Activated CD4-positive, alpha-beta T cell treated with anti-CD3 and anti-CD28 coated beads for 24 hours (primary cell): ENCODE data around the gene CYP26A1.
"Not testable (repeated sequence)": the region's sequence is repeated elsewhere in the genome, so short reads cannot be mapped to it uniquely, and the experiment has no call there.

Experiments
- DNase-seq, 2 donors: peaks; one replicate each; pipeline ENCODE4 v3.0.0-alpha.2; 2020; ENCODE audit warnings: low read depth in 2 of 2

The CYP26A1 gene

DNA sequence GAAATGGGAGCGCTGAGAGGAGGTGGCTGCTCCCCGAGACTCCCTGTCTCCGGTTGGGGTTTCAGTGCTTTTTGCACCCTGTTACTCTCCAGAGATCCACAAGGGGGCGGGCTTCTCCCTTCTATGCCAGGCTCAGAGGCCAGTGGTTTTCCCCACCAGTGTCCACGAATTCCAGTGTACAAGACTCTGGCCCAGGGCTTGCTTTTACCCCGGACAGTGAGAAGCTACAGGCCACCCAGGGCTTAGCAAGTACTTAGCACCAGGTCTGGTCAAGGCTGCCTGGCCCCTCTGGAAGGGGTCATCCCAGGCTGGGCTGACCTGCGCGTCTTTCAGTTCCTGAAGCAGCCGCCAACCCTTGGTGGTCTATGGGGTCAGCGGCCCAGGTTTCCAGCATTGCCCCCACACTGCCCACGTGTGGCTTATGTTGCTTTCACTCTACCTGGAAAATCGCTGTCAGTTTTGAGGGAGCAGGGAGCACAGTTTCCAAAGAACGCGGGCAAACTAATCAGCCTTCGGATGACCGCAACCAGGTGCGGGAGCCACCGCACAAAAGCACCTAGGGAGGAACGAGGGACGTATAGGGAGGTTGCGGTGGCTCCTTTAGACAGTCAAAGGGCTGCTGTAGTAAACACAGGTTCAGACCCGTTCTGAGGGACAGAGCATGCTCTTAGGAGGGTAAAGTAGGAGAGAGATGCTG is 6.8 kb downstream of the CYP26A1 start:
- DNase-seq: peak in 1 of 2 donors; percentile 35

DNA sequence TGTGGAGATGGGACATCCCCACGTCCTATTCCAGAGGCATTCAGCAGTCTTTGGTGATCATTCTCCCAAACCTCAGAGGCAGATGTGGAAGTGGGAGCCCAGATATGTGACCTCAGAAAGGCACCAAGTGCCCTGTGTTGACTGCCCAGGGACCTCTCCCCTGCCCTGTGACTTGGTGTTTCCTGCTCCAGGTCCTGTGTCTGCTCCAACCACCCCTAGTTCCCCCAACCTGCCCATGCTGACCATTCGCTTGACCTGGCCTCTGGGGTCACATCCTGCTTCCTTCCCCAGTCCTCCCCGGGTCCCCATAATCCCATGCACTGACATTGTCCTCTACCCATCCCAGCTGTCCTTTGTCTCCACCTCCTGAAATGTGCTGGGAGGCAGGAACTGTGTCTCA is 7.6 kb downstream of the CYP26A1 start:
- DNase-seq: no peak

DNA sequence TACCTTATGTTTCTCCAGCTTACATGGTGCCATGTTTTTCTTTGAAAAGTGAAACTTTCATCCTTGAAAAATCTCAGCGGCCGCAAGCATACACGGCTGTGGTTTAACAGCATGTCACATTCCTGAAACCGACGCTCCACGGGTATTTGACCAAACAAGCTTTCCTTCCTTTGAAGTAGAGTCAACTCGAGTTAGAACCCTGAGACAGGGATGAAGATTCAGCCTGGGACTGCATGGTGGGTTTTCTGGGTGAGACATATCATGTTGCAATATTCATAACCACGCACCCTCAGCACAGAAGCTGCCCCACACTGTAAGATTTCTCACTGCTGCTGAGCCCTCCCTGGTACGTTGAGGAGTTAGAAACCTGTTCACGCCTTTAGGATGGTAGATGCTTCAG is 8.1 kb downstream of the CYP26A1 start:
- no peak for DNase-seq

DNA sequence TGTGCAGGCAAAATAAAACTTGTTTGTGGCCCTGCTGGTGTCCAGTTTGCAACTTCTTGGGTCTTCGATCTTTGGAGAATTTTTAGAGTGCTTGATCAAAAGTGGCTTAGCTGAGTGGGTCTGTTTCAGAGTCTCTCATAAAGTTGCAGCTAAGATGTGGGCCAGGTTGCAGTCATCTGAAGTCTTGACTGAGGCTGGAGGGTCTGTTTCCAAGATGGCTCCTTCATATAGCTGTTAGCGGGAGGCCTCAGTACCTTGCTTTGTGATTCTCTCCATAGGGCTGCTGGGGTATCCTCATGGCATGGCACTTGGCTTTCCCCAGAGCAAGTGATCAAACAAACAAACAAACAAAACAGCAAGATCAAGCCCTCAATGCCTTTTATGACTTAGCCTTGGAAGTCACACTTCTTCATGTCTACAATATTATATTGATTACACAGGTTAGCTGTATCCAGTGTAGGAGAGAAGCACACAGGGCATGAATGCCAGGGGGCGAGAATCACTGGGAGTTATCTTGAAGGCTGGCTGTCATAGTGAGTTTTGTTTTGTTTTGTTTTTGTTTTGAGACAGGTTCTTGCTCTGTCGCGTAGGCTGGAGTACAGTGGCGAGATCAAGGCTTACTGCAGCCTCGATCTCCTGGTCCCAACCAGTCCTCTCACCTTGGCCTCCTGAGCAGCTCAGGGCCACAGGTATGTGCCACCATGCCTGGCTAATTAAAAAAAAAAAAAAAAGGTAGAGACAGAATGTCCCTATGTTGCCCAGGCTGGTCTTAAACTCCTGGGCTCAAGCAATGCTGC is 10.2 kb downstream of the CYP26A1 start:
- no peak for DNase-seq

DNA sequence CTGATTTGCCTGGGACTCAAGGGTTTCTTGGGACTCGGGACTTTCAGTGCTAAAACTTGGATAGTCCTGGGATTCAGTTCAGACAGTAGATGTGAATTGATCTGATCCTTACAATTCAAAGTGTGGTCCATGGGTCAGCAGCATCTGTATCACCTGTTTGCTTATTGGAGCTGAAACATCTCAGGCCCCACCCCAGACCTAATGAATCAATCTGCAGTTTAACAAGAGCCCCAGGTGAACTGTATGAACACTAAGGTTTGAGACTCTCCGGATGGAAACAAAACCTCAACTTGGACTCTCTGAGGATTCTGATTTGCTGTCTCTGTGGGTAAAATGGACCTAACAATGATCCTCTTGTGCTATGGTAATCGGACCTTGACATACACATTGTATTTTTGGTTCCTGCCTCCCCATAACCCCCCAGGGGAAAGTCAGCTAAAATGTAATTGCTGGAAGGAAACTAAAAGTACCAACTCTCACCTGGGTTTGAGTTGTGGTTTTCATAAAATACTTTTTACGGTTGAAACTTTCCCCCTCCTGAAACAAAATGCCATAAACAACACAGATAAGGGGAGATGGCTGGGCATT is 11.7 kb downstream of the CYP26A1 start:
- no peak for DNase-seq

DNA sequence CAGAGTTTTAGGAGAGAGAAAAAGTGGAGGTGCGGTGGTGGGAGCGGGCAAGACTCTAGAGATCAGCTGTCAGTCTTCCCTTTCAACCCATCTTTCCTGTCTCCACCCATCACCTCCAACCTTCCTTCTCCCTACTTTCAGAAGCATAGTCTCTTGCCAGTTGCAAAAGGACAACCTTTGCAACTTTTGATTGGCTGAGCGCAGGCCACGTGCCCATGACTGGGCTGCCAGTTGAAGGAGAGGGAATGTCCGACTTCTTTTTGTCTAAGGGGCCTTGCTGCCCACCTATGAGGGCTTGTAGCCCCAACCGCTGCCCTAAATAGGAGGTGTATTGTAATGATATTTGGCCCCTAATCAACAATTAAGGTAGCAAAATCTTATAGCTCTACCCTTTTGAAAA is 12.6 kb downstream of the CYP26A1 start:
- no peak for DNase-seq

DNA sequence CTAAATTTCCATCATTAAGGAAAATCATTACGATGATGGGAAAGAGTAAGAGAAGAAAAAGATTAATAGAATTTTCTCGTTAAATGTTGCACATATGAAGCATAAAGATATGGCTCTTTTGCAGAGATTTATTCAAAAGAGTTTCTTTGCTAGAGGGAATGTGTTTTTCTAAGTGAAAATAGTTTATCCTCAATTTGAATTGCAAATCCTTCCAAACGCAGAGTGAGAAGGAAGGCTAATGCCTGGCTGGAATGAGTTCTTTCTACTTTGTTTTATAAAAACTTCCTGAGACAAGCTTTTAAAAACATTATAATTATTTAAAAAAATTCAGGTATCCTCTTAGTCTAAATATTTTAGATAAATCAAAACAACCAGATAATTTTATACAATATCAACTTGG is 14.2 kb downstream of the CYP26A1 start:
- DNase-seq: no peak

DNA sequence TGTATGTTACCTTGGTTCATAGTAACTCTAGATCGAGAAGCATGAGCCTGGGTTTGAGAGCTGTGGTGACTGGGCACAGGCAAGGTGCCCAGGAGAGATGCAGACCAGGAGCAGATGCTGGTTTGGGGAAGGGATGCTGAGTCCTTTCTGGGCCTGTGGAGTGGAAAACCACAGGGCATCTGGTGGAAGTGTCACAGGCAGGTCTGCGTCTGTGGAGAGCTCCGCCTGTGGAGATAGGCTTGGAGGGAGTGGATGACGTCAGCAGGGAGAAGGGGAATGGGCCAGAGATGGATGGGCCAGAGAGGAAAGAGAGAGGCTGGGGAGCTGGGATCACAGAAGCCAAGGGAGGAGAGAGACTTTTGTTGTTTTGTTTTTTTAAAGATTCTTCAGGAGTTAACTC is 14.8 kb downstream of the CYP26A1 start:
- no peak for DNase-seq

DNA sequence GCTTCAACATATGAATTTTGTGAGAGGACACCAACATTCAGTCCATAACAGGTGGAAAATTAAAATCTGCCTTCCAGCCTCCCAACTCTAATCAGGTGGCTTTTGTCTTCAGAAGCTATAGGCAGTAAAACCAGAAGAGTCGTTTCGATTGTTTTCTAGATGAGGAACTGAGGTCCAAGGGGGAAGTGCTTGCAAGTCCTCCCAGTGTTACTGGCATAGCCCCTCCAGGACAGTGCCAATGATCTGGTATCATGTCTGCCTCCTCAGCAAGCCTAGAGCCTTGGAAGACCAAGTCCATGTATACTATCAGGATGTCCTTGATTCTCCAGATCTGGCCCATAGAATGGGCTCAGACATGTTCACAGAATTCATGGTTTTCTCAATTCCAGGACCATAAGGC is 16.9 kb downstream of the CYP26A1 start:
- no peak for DNase-seq

DNA sequence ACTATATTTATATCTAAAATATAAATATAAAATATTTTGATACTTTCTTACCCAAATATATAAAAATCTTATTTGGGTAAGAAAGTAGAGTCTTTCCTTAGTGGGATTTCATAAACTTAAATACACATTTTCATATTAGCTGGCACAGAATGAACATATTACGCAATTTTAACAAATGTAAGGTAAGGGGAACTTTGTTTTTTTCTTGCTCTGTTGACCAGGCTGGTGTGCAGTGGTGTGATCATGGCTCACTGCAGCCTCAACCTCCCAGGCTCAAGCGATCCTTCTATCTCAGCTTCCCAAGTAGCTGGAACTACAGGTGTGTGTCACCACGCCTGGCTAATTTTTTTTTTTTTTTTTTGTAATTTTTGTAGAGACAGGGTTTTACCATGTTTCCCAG is 18.3 kb downstream of the CYP26A1 start:
- no peak for DNase-seq

DNA sequence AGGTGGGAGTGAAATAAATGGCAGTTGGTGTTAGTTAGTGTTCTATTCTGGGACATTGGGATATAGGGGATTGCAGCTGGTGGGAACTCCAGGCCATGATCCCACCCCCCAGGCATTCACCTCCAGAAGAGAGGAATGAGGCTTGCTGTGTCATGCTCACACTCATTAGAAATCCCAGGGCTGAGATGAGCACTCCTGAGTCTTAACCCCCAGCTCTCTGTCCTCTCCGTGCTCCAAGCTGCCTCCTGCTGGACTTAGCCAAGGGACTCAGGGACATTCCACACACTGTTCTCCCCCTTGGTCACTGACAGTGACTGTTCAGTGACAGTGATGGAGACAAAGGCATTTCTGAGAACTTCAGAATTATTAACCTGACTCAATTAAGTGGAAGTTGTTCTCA is 21.5 kb downstream of the CYP26A1 start:
- no peak for DNase-seq

DNA sequence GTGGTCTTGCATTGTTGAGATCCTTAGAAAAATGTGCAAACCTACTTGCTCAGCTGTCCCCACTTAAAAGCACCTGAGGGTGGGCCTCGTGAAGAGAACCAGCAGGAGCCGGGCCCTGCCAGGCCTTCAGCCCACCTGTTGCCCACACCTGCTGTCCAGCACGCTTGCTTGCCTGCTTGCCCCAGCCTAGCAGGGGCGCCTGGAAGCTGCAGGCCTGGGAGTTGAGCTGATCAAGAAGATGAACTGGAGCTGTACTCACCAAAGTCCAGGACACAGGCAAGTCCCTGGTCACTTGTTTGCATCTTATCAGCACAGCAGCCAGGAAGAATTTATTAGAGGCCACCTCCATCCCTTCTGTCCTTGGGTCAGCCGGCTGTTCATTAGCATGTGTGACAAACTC is 23.2 kb downstream of the CYP26A1 start:
- DNase-seq: no peak

DNA sequence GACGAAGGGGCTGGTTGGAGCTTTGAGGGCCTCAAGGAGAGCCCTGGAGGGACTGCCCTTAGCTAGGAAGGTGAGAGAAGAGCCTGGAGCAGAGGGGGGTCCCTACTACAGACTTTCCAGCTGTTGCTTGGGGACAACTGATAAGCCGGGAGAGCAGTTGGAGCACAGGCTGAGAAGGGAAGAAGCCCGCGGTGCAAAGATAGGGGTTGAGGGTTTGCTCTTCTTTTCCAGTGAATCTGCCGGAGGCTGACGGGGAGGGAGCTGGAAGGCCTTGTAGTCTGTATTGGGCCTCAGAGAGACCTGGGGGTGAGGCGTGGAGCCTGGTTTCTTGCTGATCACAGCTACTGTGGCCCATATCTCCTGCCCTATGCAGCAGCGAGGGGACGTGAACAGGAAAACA is 23.7 kb downstream of the CYP26A1 start:
- DNase-seq: no peak

DNA sequence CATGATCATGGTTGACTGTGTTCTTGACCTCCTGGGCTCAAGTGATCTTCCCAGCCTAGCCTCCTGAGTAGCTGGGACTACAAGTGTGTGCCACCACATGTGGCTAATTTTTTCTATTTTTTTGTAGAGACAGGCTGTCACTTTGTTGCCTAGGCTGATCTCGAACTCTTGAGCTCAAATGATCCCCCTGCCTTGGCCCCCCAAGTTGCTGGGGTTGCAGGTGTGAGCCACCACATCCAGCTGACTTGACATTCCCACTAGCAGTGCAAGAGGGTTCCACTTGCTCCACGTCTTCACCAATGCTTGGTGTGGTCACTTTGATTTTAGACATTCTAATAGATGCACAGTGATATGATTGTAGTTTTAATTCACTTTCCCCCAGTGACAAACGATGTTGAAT is 25.1 kb downstream of the CYP26A1 start:
- DNase-seq: no peak

DNA sequence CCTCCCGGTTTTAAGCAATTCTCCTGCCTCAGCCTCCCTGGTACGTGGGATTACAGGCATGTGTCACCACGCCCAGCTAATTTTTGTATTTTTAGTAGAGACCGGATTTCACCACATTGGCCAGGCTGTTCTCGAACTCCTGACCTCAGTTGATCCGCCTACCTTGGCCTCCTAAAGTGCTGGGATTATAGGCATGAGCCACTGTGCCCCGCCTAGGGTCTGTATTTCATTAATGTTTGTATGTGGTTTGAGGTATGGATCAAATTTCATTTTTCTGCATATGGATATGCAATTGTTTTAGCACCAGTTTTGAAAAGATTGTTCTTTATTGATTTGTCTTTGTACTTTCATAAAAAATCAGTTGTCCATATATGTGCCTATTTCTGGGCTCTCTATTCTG is 26.0 kb downstream of the CYP26A1 start:
- no peak for DNase-seq

DNA sequence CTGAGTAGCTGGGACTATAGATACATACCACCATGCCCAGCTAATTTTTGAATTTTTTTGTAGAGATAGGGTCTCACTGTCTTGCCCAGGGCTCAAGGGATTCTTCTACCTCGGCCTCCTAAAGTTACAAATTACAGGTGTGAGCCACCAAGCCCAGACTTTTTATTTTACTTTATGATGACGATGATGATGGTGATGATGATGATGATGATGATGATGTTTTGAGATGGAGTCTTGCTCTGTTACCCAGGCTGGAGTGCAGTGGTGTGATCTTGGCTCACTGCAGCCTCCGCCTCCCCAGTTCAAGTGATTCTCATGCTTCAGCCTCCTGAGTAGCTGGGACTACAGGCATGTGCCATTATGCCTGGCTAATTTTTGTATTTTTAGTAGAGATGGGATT is 27.5 kb downstream of the CYP26A1 start:
- DNase-seq: not testable (repeated sequence)

DNA sequence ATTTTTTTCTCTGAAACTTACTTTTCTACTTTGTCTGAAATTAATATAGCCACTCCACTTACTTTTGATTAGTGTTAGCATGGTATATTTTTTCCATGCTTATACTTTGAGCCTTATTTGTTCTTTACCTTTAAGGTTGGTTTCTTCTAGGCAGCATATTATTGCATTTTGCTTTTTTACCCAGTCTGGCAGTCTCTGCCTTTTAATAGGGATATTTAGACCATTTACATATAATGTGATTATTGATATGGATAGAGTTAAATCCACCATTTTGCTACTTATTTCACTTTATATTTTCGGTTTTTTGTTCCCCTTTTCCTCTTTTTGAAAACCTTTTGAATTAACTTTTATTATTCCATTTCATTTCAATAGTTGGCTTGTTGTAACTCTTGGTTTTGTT is 30.3 kb downstream of the CYP26A1 start:
- DNase-seq: no peak

DNA sequence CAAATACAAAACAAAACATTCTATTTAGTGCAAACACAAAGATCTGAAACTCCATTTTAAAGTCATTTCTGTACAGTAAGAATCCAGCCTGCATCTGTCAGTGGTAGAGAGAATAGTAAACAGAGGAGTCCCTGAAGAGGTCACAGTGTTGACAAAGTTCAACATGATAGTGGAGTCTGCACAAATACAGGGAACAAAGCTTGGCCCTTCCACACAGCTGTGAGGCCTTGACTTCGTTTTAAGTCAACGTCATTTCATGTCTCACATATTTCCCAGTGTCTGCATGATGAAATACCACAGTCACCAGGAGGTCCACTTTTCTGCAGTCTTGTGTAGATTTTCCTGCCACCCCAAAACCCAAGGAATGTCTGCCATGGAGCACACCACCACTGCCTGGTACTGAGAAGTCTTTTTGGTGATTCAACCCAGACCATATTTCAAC is 33.0 kb downstream of the CYP26A1 start:
- no peak for DNase-seq

DNA sequence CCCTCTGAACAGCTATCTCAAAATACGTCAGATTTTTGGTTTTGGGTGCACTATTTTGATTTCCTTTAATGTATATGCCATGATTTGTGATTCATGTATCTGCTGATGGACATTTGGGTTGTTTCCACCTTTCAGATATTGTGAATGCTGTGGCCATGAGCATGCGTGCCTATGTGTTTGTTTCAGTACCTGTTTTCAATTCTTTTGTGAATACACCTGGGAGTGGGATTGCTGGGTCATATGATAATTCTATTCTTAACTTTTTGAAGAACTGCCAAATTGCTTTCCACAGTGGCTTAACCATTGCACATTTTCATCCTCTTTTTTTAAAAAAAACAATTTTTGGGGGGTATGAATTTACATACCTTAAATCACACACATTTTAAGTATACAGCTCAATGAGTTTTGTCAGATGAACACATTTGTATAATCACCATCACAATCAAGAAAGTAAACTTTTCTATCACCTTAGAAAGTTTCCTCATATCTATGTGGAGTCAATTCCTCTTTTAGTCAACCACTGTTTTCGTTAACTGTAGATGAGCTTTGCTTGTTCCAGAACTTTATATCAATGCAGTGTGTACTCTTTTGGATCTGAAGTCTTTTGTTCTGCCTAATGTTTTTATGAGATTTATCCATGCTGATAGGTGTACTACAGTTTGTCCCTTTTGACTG is 36.9 kb downstream of the CYP26A1 start:
- no peak for DNase-seq

DNA sequence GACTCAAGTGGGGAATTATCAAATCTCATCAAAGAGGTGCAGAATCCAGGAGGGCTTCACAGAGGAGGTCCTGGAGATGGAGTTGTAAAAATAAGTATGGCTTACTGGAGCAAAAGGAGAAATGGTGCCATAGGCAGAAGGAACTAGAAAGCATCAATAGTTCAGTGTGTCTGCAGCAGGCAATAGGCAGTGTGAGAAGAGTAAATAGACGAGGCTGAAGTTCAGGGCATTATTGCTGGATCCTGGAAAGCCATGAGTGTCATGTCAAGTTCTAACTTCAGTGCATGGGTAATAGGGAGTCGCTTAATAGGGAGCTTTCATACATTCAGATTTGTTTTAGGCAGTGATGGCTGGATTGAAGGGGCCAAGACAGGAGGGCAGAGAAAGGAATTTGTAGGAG is 39.3 kb downstream of the CYP26A1 start:
- DNase-seq: no peak

DNA sequence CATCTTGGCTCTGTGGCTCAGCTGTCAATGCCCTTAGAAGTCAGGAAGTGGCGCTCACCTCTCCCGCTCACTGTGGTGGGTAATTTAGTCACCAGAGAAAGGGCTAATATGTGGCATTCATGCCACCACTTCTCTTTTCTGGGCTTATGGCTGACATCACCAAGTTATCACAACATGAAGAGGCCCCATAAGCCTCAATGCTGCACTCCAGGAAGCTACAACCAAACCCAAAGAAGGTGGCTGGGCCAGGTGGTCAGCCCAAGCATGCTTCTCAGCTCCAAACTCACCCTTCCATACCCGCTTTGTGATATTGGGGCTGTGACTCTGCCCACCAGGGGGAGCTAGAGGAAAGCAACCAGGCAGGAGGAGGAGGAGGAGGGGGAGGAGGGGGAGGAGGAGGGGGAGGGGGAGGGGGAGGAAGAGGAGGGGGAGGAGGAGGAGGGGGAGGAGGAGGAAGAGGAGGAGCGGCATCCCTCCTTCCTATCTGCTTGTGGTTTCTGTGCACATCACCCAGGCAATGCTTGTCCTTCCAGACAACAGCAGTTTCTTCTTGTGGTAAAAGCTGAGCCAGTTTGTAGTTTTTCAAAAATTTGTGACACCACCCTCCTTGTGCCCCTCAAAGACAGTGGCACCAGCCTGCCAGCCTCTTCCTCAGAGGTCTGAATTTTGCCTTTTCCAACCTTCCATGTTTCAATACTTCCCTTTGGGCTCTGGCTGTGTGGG is 42.1 kb downstream of the CYP26A1 start:
- DNase-seq: peak; percentile 61 to 65

DNA sequence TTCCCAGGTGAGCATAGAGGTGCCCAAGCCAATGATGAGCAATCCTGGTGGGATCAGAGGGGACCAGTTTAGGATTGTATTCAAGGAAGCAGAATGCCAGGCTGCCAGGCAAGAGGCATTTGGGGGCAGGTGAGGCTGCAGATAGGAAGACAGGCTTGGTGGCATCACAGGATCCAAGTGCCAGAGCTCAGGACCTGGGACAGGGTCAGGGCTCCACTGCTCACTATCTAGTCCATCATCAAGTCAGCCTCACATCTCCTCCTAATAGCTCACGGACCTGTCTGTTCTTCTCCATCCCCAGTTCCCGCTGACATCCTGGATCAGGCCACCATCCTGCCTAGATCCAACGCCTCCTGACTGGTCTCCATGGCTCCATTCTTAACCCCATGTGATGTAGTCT is 47.6 kb downstream of the CYP26A1 start:
- DNase-seq: no peak
